ENCODE measurements around the gene HSD17B11.
"Not testable (repeated sequence)": the region's sequence is repeated elsewhere in the genome, so short reads cannot be mapped to it uniquely, and the experiment has no call there.

Gene HSD17B11

DNA sequence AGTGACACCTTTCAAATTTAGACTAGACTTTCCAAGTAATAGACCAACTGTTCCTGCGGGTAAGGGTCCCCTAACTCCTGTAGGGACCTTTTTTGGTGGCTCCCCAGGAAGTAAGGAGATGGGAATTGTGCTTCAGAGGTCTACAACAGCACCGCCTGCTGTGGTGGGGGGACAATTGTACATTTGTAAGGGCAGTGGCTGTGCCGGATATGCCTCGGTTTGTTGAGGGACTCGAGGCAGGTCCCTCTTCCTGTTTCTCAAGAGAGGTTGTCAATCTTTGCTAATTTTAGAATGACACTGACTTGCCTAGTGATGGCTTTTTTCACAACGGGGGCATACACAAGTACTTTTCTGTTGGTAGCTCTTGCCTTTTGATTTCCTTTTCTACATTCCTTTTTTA, 15.5 kb upstream of the HSD17B11 start:
- no peak for DNase-seq (ENCODE audit: low spot score)

DNA sequence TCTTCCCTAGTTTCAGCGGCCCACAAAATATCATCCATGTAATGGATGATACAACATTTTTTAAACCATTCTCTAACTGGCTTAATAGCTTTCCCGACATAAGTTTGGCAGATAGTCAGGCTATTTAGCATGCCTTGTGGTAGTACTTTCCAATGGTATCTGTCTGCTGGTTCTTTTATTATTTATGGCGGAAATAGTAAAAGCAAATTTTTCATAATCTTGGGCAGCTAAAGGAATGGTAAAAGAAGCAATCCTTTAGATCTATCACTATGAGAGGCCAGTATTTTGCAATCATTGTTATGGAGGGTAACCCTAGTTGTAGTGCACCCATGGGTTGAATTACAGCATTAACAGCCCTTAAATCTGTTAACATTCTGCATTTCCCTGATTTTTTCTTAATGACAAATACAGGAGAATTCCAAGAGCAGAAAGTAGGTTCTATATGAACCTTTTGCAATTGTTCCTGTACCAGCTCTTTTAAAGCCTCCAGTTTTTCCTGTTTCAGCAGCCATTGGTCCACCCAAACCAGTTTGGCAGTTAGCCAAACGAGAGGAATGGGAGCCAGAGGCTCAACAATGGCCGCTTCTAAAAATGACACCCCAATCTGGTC, 14.3 kb upstream of the HSD17B11 start:
- DNase-seq (ENCODE audit: low spot score): no peak

DNA sequence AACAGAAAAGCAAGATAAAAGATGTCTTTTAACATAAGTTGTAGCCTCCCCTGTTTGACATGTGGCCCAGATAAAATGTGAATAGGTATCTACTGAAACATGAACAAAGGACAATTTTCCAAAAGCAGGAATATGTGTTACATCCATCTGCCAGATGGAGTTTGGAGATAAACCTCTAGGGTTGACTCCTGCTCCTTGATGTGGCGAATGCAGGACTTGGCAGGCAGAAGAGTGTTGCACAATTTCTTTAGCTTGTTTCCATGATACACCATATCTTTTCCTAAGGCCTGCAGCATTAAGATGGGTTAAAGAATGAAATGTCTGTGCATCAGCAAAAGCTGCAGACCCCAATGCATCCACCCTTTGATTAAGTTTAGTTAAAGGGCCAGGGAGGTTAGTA, 12.7 kb upstream of the HSD17B11 start:
- DNase-seq (ENCODE audit: low spot score): not testable (repeated sequence)

DNA sequence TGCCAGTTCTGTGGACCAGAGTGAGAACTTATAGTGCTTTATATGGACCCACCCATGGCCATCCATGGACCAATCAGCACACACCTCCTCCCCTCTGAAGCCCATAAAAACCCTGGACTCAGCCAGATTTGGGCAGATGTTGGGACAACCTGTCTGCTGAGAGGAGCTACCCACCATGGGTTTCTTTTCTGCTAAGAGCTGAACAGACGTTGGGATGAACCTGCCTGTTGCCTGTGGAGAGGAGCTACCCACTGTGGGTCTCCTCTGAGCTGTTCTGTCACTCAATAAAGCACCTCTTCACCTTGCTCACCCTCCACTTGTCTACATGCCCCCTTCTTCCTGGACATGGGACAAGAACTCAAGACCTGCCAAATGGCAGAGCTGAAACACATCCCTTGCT, 9.0 kb upstream of the HSD17B11 start:
- DNase-seq (ENCODE audit: low spot score): no peak

DNA sequence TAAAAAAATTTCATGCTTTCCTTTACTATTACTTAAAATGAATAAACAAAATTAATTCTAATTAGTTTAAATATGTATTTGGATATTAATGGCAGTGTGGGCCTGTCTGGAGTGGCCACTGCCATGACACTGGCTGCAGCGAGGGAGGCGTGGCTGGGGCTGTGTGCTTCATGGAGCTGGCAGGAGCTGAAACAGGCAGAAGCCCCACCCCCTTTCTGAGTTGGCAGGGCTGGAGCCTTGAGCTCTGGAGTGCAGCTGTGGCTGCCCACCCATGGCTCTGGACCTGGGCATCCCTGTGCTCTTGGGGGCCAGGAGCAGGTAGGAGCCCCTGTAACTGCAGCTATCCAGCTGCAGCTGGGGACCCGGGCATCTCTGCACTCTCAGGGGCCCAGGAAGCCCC, 8.2 kb upstream of the HSD17B11 start:
- DNase-seq (ENCODE audit: low spot score): no peak

DNA sequence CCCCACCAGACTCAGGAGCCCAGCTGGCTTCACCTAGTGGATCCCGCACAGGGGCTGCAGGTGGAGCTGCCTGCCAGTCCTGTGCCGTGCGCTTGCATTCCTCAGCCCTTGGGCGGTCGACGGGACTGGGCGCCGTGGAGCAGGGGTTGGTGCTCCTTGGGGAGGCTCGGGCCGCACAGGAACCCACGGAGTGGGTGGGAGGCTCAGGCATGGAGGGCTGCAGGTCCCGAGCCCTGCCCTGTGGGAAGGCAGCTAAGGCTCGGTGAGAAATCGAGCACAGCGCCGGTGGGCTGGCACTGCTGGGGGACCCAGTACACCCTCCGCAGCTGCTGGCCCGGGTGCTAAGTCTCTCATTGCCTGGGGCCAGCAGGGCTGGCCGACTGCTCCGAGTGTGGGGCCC, 4.9 kb upstream of the HSD17B11 start:
- DNase-seq (ENCODE audit: low spot score): not testable (repeated sequence)

DNA sequence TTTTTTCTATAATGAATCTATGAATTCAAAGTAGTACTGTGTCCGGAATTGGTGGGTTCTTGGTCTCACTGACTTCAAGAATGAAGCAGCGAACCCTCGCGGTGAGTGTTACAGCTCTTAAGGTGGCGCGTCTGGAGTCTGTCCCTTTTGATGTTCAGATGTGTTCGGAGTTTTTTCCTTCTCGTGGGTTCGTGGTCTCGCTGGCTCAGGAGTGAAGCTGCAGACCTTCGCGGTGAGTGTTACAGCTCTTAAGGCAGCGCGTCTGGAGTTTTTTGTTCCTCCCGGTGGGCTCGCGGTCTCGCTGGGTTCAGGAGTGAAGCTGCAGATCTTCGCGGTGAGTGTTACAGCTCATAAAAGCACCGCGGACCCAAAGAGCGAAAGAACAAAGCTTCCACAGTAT, 4.1 kb upstream of the HSD17B11 start:
- DNase-seq (ENCODE audit: low spot score): not testable (repeated sequence)

DNA sequence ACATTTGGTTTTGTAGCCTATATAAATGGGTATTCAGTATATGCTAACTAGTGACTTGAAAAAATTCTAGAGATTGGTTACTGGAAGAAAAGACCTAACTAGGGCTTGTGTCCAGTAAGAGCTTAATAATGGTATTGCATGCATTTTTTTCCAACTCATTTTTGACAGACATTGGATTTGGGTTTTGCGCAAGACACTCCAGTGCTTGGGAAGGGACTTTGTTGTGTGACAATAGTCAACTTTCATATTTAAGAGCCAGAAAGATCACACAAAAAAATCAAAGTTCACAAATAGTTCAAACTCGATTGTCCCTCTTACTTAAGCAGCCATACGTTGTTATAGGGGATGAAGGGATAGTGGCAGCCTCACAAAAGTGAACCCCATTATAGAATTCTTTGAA, 1.2 kb upstream of the HSD17B11 start:
- DNase-seq (ENCODE audit: low spot score): no peak

DNA sequence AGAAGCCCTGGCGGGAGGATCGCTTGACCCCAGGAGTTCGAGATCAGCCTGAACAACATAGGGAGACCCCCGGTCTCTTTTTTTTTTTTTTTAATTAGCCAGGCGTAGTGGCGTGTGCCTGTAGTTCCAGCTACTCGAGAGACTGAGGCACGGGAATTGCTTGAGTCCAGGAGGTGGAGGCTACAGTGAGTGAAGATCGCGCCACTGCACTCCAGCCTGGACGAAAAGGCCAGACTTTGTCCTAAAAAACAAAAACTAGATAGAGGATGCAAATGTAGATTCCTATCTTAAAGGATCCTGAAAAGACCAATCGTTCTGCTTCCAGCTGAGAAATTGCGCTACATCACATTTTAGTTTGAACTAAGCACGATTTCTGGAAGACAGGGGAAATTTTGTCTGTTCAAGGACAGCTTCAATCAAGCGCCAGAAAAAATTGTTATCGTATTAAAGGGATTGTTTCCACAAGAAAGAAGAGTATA, 627 bp upstream of the HSD17B11 start:
- no peak for DNase-seq (ENCODE audit: low spot score)

DNA sequence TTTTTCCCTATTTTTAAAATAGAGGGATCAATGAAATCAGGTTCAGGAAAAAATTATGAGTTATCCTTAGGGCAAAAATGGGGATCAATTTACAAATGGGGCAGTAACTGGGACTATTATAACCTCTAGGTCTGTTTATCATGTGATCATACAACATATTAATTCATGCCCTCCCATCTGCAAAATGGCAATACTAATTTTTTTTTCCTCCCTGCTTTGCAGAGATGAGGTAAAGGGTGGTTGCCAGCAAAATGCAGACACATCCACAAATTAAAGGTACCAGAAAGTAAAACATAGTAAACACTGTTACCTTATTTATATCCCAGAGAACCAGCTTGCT, 467 bp downstream of the HSD17B11 start:
- DNase-seq (ENCODE audit: low spot score): no peak

DNA sequence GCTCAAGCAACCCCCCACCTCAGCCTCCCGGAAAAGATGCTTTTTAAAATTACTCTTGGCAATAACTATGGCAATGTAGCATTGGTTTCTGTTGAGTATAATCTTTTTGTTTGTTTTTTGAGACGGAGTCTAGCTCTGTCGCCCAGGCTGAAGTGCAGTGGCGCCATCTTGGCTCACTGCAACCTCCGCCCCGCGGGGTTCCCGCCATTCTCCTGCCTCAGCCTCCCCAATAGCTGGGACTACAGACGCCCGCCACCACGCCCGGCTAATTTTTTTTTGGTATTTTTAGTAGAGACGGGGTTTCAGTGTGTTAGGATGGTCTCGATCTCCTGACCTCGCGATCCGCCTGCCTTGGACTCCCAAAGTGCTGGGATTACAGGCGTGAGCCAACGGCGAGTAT, 933 bp downstream of the HSD17B11 start:
- DNase-seq (ENCODE audit: low spot score): not testable (repeated sequence)

DNA sequence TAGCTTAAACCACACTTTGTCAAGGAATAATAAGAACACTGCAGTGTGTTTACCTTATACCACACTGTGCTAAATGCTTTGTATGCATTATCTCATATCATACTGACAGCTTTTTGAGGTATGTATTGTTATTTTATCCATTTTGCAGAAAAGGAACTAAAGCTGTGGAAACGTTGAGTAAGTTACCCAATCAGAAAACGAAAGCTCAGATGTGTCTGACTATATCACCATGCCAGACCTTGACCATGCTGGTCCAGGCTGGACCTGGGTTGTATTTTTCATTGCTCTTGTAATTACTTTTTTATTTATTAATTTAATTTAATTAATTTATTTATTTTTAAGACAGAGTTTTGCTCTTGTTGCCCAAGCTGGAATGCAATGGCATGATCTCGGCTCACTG, 2.1 kb downstream of the HSD17B11 start:
- no peak for DNase-seq (ENCODE audit: low spot score)

DNA sequence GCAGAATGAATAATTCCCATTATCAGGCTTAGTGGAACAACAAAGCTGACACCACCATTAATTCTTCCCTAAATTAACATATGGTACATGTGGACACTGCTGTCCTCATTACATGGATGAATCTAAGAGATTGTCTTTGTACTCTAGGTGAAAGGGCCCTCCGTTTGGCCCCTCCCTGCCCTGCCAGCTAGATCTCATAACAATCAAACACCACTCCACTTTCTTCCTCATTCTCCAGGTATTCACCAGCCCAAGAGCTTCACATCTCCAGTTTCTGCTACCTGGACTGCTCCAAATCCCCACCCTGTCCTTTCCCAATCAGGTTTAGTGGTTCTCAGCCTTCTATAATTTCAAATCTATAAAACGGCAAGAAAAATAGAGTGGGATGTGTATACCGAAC, 3.8 kb downstream of the HSD17B11 start:
- no peak for DNase-seq (ENCODE audit: low spot score)

DNA sequence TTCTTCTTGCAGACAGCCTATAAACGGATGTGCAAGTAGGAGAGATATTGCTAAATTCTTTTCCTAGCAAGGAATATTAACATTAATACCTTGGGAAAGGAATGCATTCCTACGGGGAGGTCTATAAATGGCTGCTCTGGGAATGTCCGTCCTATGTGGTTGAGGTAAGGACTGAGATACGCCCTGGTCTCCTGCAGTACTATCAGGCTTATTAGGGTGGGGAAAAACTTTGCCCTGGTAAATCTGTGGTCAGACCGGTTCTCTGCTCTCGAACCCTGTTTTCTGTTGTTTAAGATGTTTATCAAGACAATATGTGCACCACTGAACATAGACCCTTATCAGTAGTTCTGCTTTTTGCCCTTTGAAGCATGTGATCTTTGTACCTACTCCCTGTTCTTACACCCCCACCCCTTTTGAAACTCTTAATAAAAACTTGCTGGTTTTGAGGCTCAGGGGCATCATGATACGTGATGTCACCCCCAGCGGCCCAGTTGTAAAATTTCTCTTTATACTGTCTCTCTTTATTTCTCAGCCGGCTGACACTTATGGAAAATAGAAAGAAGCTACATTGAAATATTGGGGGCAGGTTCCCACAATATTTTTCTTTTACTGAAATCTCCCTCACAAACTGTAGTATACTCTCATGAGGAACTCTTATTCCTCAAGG, 6.4 kb downstream of the HSD17B11 start:
- DNase-seq (ENCODE audit: low spot score): not testable (repeated sequence)

DNA sequence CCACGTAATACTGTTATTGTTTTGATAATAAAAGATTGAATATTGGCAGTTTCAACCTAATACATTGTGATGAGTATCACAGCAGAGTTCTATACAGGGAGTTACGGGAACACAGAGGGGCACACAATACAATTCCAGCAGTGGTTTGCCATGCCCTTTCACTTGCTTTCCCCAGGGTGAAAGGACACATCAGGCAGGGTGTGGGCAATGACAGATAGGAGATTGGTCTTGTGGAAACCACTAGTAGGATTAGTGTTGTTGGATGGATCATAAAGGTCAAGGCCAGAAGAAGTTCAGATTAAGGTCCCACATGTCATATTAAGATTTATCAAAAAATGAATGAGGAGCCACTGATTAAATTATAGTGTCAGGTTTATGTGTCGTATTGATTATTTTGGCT, 8.1 kb downstream of the HSD17B11 start:
- no peak for DNase-seq (ENCODE audit: low spot score)

DNA sequence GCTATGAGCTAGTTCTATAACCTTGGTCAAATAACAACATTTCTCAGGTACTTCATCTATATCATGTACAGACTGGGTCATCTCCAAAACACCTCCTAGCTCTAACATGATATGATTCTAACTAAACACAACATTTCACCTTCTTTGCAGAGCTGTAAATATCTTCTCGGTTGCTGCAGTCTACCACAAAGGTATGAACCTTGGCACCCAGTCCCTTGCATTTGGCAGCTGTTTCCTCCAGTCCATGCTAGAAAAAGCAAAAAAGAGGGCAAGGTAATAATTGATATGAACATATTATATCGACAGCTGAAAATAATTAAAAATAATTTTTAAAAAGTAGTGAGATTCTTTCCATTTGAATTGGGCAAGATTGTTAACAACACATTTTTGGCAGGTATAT, 8.9 kb downstream of the HSD17B11 start:
- DNase-seq (ENCODE audit: low spot score): no peak

DNA sequence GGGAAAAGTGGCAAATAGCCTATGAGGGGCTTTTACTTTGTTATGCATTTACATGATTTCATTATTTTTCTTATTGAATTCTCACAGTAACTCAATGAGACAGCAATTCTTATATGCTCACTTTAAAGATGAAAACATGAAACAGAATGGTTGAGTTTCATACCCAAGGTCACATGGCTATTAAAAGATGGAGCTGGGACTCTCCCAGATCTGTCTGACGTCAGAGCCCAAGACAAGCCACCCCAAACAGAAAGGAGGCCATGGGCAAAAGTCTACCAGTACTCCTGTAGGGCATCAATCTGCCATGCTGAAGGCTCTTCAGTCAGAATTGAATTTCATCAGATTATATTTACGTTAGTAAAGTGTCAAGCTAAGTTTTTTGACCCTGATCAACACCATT, 13.2 kb downstream of the HSD17B11 start:
- no peak for DNase-seq (ENCODE audit: low spot score)

DNA sequence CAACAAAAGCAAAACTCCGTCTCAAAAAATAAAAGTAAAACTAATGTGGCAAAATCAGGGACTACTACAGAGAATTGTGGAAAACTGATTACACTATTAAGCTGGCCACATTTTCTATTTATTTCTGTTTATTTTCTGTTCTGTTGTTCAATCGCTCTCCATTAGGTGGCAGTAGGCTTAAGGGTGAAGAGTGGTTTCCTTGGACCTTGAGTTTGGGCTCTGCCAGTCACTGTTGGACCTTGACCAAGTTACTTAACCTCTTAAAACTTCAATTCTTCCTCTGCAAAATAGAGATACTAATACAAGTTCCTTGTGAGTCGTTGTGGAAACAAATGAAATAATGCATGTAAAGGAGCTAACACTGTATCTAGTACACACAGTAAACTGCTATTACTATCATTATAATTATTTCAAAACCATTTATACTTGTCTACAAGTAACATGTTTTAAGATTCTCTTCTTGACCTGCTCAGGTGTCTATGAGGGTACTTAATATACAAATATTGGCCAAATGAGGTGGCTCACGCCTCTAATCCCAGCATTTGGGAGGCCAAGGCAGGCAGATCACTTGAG, 15.2 kb downstream of the HSD17B11 start:
- peak; percentile 17 for DNase-seq (ENCODE audit: low spot score)

DNA sequence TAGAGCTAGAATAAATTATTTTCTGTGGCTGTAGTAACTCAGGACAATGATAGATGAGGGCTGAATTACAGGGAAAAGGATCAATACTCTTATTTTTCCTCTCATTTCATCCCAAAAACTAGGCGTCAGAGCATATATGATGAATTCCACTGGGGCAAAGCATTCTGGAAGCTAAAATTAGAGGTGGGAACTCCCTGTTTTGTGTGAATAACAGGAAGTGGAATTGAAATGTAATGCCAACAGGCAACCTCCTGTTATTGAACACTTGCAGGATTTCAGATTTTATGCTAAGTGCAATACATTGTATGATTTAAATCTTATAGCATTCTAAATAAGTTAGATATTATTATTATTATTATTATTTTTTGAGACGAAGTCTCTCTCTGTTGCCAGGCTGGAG, 20.9 kb downstream of the HSD17B11 start:
- DNase-seq (ENCODE audit: low spot score): no peak

DNA sequence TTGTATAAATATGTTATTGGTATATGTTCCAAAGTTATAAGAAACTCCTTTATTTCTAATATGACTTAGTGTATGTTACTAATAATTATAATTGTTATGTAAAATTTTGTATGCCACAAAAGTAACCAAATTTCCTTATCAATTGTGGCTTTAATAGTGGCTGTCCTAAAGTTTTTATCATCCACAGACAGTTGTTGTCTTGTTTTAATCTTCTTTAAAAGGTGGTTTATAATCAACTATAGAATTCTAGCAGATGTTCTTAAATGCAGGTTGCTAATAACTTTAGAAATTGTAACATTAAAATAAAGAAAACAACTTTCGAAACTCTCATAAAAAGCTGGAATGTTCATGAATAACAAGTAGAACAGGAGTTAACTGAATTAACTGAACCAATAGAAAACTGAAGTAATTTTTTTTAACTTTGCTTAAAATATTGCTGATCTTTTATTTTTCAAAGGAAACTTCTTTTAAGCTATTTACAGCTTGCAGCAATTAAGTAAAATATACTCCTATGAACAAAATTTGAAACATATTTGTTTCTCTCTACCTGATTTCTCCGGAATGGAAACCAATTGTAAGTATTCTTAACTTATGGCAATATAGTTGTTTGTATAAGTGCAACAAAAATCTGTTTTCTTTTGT, 24.3 kb downstream of the HSD17B11 start:
- no peak for DNase-seq (ENCODE audit: low spot score)

DNA sequence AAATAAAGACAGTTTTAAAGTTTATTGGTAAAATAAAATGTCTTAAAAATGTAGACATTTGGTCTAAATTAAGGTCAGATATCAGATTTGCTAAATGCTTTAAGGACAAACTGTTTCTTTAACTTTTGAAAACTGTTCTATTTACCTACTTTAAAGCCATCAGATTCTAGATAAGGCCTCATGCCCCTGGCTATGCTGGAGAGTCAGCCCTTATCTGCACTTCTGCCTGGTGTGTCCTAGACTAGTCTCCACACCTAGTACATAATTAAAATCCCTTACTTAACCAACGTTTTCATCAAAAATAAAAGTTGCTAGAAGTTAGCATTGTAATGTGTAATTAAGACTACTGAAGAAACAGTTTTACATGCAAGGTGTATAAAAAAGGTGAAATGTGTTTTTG, 25.6 kb downstream of the HSD17B11 start:
- DNase-seq (ENCODE audit: low spot score): no peak

DNA sequence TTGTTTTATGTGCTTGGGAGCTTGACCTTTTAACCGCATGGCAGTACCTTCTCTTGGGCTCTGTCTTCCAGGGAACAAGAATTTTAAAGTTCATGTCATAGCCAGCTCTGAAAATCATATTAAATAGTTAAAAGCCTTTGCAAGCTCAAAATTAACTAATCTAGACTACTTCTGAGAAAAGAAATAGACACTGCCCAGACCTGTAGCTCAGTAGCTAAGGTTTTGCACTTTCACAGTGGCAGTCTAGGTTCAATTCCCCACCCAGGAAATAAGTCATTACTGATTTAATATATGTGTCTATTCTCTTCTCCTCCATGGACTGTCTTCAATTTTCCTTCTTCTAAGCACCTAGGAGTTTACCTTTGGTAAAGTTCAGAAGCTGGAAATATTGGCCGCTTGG, 27.4 kb downstream of the HSD17B11 start:
- no peak for DNase-seq (ENCODE audit: low spot score)

All from SK-N-DZ (cell line).